ENCODE measurements around the gene C11orf65.
"Not testable (repeated sequence)": the region's sequence is repeated elsewhere in the genome, so short reads cannot be mapped to it uniquely, and the experiment has no call there.

Gene C11orf65

GRCh38 chr11:108431997-108432396, 35.3 kb downstream of the C11orf65 start:
- H3K4me1 ChIP-seq (ENCODE audit: control insufficient read depth in 2 of 2, insufficient read depth in 1 of 2, low read depth in 1 of 2, low read length in 2 of 2): no peaks in the 10 kb centered on the region
- H3K27me3 ChIP-seq (ENCODE audit: control insufficient read depth in 3 of 3, insufficient read depth in 3 of 3, low read depth in 1 of 3, low read length in 3 of 3): no peaks in the 10 kb centered on the region
- no CpG with 5 or more reads among the region's 1 CpG for WGBS, 2 donors (ENCODE audit: extremely low coverage in 2 of 2, insufficient read length in 2 of 2, insufficient replicate concordance in 1 of 2)
- no peak overlapping the region for H3K14ac ChIP-seq (ENCODE audit: low read length)
- H3K18ac ChIP-seq (ENCODE audit: low read length): no peak overlapping the region
- H3K79me1 ChIP-seq (ENCODE audit: low read depth, low read length): no peaks in the 10 kb centered on the region
- H4K8ac ChIP-seq (ENCODE audit: low read depth, low read length): no peak overlapping the region
- no peak overlapping the region for H2AFZ ChIP-seq (ENCODE audit: low read length)
- no peak overlapping the region for H4K91ac ChIP-seq (ENCODE audit: low read depth, low read length, poor library complexity)
- no peak overlapping the region for H2BK12ac ChIP-seq (ENCODE audit: low read length)
- no peak overlapping the region for H3K4me2 ChIP-seq (ENCODE audit: insufficient read depth, low read length, poor library complexity, severe bottlenecking)
- H3K4me3 ChIP-seq (ENCODE audit: low read length in 2 of 2): no peak overlapping the region
- H3K36me3 ChIP-seq (replicated peaks in 1 of 2; ENCODE audit: control insufficient read depth in 2 of 2, insufficient read depth in 2 of 2, low read length in 2 of 2): no peaks in the 10 kb centered on the region
- H2BK120ac ChIP-seq (ENCODE audit: low read depth, low read length): no peak overlapping the region
- H3K9ac ChIP-seq (ENCODE audit: low read depth, low read length, poor library complexity): no peak overlapping the region
- DNase-seq (ENCODE audit: low spot score): no peak
- no peak overlapping the region for H2AK5ac ChIP-seq (ENCODE audit: low read depth, low read length)
- no peak overlapping the region for H3K4ac ChIP-seq (ENCODE audit: low read length)
- H2BK15ac ChIP-seq (ENCODE audit: low read length): no peak overlapping the region
- H3K9me3 ChIP-seq (replicated peaks in 1 of 2; ENCODE audit: control insufficient read depth in 2 of 2, insufficient read depth in 1 of 2, low read depth in 1 of 2, low read length in 2 of 2): no peaks in the 10 kb centered on the region
- H3K27ac ChIP-seq (replicated peaks; ENCODE audit: low read length): no peak overlapping the region
- no peak overlapping the region for H3K23ac ChIP-seq (ENCODE audit: low read depth, low read length, poor library complexity)
- no peak overlapping the region for H2BK5ac ChIP-seq (ENCODE audit: low read length)

- Histone ChIP-seq H3K23ac (ENCODE audit: low read depth, low read length, poor library complexity) (no peak overlapping the region), H3K4me3 (ENCODE audit: low read length in 2 of 2) (no peak overlapping the region), H2AK5ac (ENCODE audit: low read depth, low read length) (no peak overlapping the region), H3K18ac (ENCODE audit: low read length) (no peak overlapping the region), H3K14ac (ENCODE audit: low read length) (no peak overlapping the region), H2BK5ac (ENCODE audit: low read length) (no peak overlapping the region), H3K9ac (ENCODE audit: low read depth, low read length, poor library complexity) (no peak overlapping the region), H4K91ac (ENCODE audit: low read depth, low read length, poor library complexity) (no peak overlapping the region), H3K27me3 (ENCODE audit: control insufficient read depth in 3 of 3, insufficient read depth in 3 of 3, low read depth in 1 of 3, low read length in 3 of 3) (no peaks in the 10 kb centered on the region), H3K4me2 (ENCODE audit: insufficient read depth, low read length, poor library complexity, severe bottlenecking) (no peak overlapping the region), H3K9me3 (replicated peaks in 1 of 2; ENCODE audit: control insufficient read depth in 2 of 2, insufficient read depth in 1 of 2, low read depth in 1 of 2, low read length in 2 of 2) (no peaks in the 10 kb centered on the region), H2AFZ (ENCODE audit: low read length) (no peak overlapping the region), H4K8ac (ENCODE audit: low read depth, low read length) (no peak overlapping the region), H2BK15ac (ENCODE audit: low read length) (no peak overlapping the region), H3K27ac (replicated peaks; ENCODE audit: low read length) (no peak overlapping the region), H2BK120ac (ENCODE audit: low read depth, low read length) (no peak overlapping the region), H3K36me3 (replicated peaks in 1 of 2; ENCODE audit: control insufficient read depth in 2 of 2, insufficient read depth in 2 of 2, low read length in 2 of 2) (no peaks in the 10 kb centered on the region), H3K4me1 (ENCODE audit: control insufficient read depth in 2 of 2, insufficient read depth in 1 of 2, low read depth in 1 of 2, low read length in 2 of 2) (no peaks in the 10 kb centered on the region), H3K4ac (ENCODE audit: low read length) (no peak overlapping the region), H2BK12ac (ENCODE audit: low read length) (no peak overlapping the region), H3K79me1 (ENCODE audit: low read depth, low read length) (no peaks in the 10 kb centered on the region)
- no peak for DNase-seq (ENCODE audit: low spot score)
- no CpG with 5 or more reads among the region's 1 CpG for WGBS, 2 donors (ENCODE audit: extremely low coverage in 2 of 2, insufficient read length in 2 of 2, insufficient replicate concordance in 1 of 2)
Observed at GRCh38 chr11:108431370-108431769, 36.0 kb downstream of the C11orf65 start.

GRCh38 chr11:108417551-108417950, 49.8 kb downstream of the C11orf65 start:
- DNase-seq (ENCODE audit: low spot score); H3K4me3 ChIP-seq (ENCODE audit: low read length in 2 of 2); H3K18ac ChIP-seq (ENCODE audit: low read length); H4K91ac ChIP-seq (ENCODE audit: low read depth, low read length, poor library complexity); H3K79me1 ChIP-seq (ENCODE audit: low read depth, low read length); H2AFZ ChIP-seq (ENCODE audit: low read length); H3K9me3 ChIP-seq (replicated peaks in 1 of 2; ENCODE audit: control insufficient read depth in 2 of 2, insufficient read depth in 1 of 2, low read depth in 1 of 2, low read length in 2 of 2); H3K14ac ChIP-seq (ENCODE audit: low read length); H2BK120ac ChIP-seq (ENCODE audit: low read depth, low read length); H3K36me3 ChIP-seq (replicated peaks in 1 of 2; ENCODE audit: control insufficient read depth in 2 of 2, insufficient read depth in 2 of 2, low read length in 2 of 2); H3K4me2 ChIP-seq (ENCODE audit: insufficient read depth, low read length, poor library complexity, severe bottlenecking); H2BK12ac ChIP-seq (ENCODE audit: low read length); H2BK5ac ChIP-seq (ENCODE audit: low read length); H2AK5ac ChIP-seq (ENCODE audit: low read depth, low read length); H3K27ac ChIP-seq (replicated peaks; ENCODE audit: low read length); H3K4ac ChIP-seq (ENCODE audit: low read length); H4K8ac ChIP-seq (ENCODE audit: low read depth, low read length); H3K9ac ChIP-seq (ENCODE audit: low read depth, low read length, poor library complexity); H2BK15ac ChIP-seq (ENCODE audit: low read length); H3K23ac ChIP-seq (ENCODE audit: low read depth, low read length, poor library complexity); H3K27me3 ChIP-seq (ENCODE audit: control insufficient read depth in 3 of 3, insufficient read depth in 3 of 3, low read depth in 1 of 3, low read length in 3 of 3); H3K4me1 ChIP-seq (ENCODE audit: control insufficient read depth in 2 of 2, insufficient read depth in 1 of 2, low read depth in 1 of 2, low read length in 2 of 2): not testable (repeated sequence)
- WGBS, 2 donors (ENCODE audit: extremely low coverage in 2 of 2, insufficient read length in 2 of 2, insufficient replicate concordance in 1 of 2): no CpG with 5 or more reads among the region's 2 CpGs

- H3K9ac ChIP-seq (ENCODE audit: low read depth, low read length, poor library complexity): no peak overlapping the region
- H3K18ac ChIP-seq (ENCODE audit: low read length): no peak overlapping the region
- no peak overlapping the region for H2BK120ac ChIP-seq (ENCODE audit: low read depth, low read length)
- H4K8ac ChIP-seq (ENCODE audit: low read depth, low read length): no peak overlapping the region
- no peaks in the 10 kb centered on the region for H3K36me3 ChIP-seq (replicated peaks in 1 of 2; ENCODE audit: control insufficient read depth in 2 of 2, insufficient read depth in 2 of 2, low read length in 2 of 2)
- H2BK12ac ChIP-seq (ENCODE audit: low read length): no peak overlapping the region
- no peak overlapping the region for H2AK5ac ChIP-seq (ENCODE audit: low read depth, low read length)
- no peak for DNase-seq (ENCODE audit: low spot score)
- no peak overlapping the region for H3K23ac ChIP-seq (ENCODE audit: low read depth, low read length, poor library complexity)
- no peaks in the 10 kb centered on the region for H3K79me1 ChIP-seq (ENCODE audit: low read depth, low read length)
- no peaks in the 10 kb centered on the region for H3K9me3 ChIP-seq (replicated peaks in 1 of 2; ENCODE audit: control insufficient read depth in 2 of 2, insufficient read depth in 1 of 2, low read depth in 1 of 2, low read length in 2 of 2)
- H2AFZ ChIP-seq (ENCODE audit: low read length): no peak overlapping the region
- H3K27me3 ChIP-seq (ENCODE audit: control insufficient read depth in 3 of 3, insufficient read depth in 3 of 3, low read depth in 1 of 3, low read length in 3 of 3): no peaks in the 10 kb centered on the region
- no peak overlapping the region for H3K27ac ChIP-seq (replicated peaks; ENCODE audit: low read length)
- no peak overlapping the region for H3K4me2 ChIP-seq (ENCODE audit: insufficient read depth, low read length, poor library complexity, severe bottlenecking)
- H3K4me1 ChIP-seq (ENCODE audit: control insufficient read depth in 2 of 2, insufficient read depth in 1 of 2, low read depth in 1 of 2, low read length in 2 of 2): no peaks in the 10 kb centered on the region
- H2BK5ac ChIP-seq (ENCODE audit: low read length): no peak overlapping the region
- no peak overlapping the region for H2BK15ac ChIP-seq (ENCODE audit: low read length)
- H3K4me3 ChIP-seq (ENCODE audit: low read length in 2 of 2): no peak overlapping the region
- H3K14ac ChIP-seq (ENCODE audit: low read length): no peak overlapping the region
- no peak overlapping the region for H3K4ac ChIP-seq (ENCODE audit: low read length)
- H4K91ac ChIP-seq (ENCODE audit: low read depth, low read length, poor library complexity): no peak overlapping the region
Observed at GRCh38 chr11:108414958-108415357, 52.4 kb downstream of the C11orf65 start.

All from neuronal stem cell (in vitro differentiated cells).